ENCODE data around the gene CPT2. TPM values are rescaled to one million over a fixed set of nuclear protein-coding genes. Genes with fewer than 3 reads are reported as not detected.

Gene CPT2
- total RNA-seq, 4 donors from 2014 or later, result 16.0 to 36.2 (median 23.1) TPM

DNA sequence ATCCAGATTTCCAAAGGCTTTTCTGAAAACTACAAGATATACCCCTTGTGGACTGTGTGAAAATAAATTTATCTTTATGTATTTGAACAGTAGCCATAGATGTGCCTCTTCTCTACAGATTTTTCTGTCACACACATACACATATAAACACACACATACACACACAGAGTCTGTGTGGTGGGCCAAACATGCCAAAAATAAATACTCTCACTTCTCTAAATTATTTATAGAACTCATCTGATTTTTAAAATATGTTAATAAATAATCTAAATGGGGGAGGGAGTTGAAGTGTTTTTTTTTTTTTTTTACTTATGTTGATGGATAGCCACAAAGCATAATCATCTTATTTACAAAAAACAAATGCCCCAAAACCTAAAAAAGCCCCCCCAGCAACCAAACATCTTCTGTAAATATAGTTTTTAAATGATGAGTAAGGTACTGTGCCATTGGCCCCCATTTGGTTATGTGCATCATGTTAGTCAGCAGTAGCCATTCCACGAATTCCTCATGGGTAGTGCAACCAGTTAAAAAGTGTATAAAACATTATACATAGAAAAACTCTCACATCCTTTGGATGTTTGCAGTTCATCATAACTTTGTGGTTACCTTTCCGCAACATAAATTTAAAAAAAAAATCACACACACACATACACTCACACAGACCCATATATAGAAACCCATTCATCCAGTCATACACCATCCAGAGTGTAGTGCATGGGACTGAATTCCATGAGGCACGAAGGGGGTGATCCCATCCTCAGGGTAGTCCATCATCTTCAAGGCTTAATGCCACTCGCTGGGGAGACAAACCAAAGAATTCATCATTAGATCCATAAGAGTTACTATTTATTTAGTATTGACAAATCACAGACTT is 49.9 kb downstream of the CPT2 start:
- TF ChIP-seq CTCF (IDR thresholded peaks at IDR 0.05; ENCODE audit: low read depth), result no peak

- no peak for TF ChIP-seq CTCF (IDR thresholded peaks at IDR 0.05; ENCODE audit: low read depth)
Observed at GRCh38 chr1:53249706-53250105, 53.1 kb downstream of the CPT2 start.

GRCh38 chr1:53250325-53250724 is 53.7 kb downstream of the CPT2 start:
- TF ChIP-seq CTCF (IDR thresholded peaks at IDR 0.05; ENCODE audit: low read depth), result no peak

- no peak for TF ChIP-seq CTCF (IDR thresholded peaks at IDR 0.05; ENCODE audit: low read depth)
Observed at GRCh38 chr1:53254011-53254640, 57.5 kb downstream of the CPT2 start.

GRCh38 chr1:53255031-53255430 is 58.4 kb downstream of the CPT2 start:
- TF ChIP-seq CTCF (IDR thresholded peaks at IDR 0.05; ENCODE audit: low read depth), result no peak

DNA sequence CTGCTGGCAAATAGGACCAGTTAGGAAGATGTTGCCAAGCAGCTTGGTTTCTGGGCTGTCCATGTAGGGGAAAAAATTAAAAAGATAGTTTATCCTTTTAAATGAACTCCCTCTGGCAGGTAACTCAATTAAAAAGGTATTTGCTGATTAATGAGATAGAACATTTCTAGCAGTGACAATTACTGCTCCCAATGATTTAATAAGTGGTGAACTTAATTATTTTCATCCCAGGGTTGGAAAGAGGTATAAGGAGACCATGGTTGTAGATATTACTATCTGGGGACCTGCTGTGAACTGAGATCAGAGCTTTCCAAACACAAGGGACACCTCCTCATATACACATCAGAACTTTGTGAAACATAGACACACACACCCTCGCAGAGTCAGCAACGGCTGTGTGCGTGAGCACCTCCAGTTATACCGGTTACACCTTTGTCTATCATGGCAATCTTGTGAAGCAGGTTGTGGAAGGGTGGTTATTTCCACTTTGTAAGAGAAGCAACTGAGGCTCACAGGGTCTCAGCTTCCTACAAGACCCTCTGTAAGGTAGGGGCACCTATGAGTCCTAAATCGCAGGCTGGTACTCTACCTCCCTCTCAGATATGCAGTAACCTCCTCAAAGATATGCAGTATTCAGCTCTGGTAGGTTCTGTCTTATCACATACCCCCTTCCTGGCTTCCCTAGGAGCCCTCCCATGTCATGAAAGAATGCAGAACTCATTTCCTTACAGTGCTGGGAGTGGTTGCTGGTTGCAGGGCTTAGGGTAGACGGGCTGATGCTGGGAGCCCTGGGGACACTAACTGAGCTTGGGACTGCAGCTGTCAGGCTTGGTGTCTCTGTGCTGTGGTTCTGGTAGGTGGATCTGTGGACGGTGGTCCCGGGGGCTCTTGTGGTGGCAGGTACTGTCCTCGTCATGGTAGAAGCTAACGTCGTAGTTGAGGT is 60.2 kb downstream of the CPT2 start:
- no peak for TF ChIP-seq CTCF (IDR thresholded peaks at IDR 0.05; ENCODE audit: low read depth)
